HUES64 (cell line): ENCODE results near the gene CRMP1.

Source experiments
- H3K27ac ChIP-seq: 2 replicates; pipeline ENCODE4 v1.7.0; 2013; ENCODE audit warnings: low read depth, low read length, inconsistent platforms
- H3K27me3 ChIP-seq: 2 replicates; pipeline ENCODE4 v1.6.1; 2013; ENCODE audit warnings: mild to moderate bottlenecking, low read length; ENCODE audit not compliant: insufficient read depth
- H3K36me3 ChIP-seq: 2 replicates; pipeline ENCODE4 v1.6.1; 2013; ENCODE audit warnings: mild to moderate bottlenecking, low read length; ENCODE audit not compliant: insufficient read depth
- H3K4me1 ChIP-seq: 2 replicates; pipeline ENCODE4 v1.6.1; 2013; ENCODE audit warnings: mild to moderate bottlenecking, low read length, moderate library complexity; ENCODE audit not compliant: insufficient read depth
- H3K4me3 ChIP-seq: 2 replicates; pipeline ENCODE4 v1.5.1; 2013; ENCODE audit warnings: mild to moderate bottlenecking, low read length, moderate library complexity
- H3K9ac ChIP-seq: 2 replicates; pipeline ENCODE4 v1.6.1; 2013; ENCODE audit warnings: mild to moderate bottlenecking, low read depth, low read length
- H3K9me3 ChIP-seq: 2 replicates; pipeline ENCODE4 v1.6.1; 2013; ENCODE audit warnings: low read depth, low read length; ENCODE audit not compliant: insufficient read depth
- WGBS: fragments of 150-250, 120-280 bp; methylation state at CpG from one replicate; pipeline ENCODE4 v1.1.7; 2013; ENCODE audit warnings: missing lambda C conversion rate; 5-methylcytosine and 5-hydroxymethylcytosine counted together

The CRMP1 gene

GRCh38 chr4:5802565-5802964, 90.3 kb downstream of the CRMP1 start:
- WGBS, result 96% methylated on average over 12 of the region's 12 CpGs
- Histone ChIP-seq H3K4me3 (no peak overlapping the region), H3K36me3 (peaks cover 9% of the 10 kb centered on the region; the same call in 1 of the 2 replicates)

GRCh38 chr4:5801696-5802095, 91.2 kb downstream of the CRMP1 start:
- H3K4me3 ChIP-seq, result no peak overlapping the region
- H3K9me3 ChIP-seq, result no peaks in the 10 kb centered on the region
- no peak overlapping the region for H3K9ac ChIP-seq
- no peak overlapping the region for H3K27ac ChIP-seq
- peaks cover 9% of the 10 kb centered on the region; the same call in 1 of the 2 replicates for H3K36me3 ChIP-seq
- no peaks in the 10 kb centered on the region for H3K4me1 ChIP-seq
- 91% methylated on average over 13 of the region's 13 CpGs for WGBS
- no peaks in the 10 kb centered on the region for H3K27me3 ChIP-seq

More at GRCh38 chr4:5802565-5802964, 90.3 kb downstream of the CRMP1 start:
- Histone ChIP-seq H3K9ac (no peak overlapping the region), H3K9me3 (no peaks in the 10 kb centered on the region), H3K27ac (no peak overlapping the region), H3K27me3 (no peaks in the 10 kb centered on the region), H3K4me1 (no peaks in the 10 kb centered on the region)

- WGBS, result 88% methylated on average over 10 of the region's 10 CpGs
- Histone ChIP-seq H3K9ac (no peak overlapping the region), H3K4me3 (no peak overlapping the region), H3K36me3 (peaks cover 7% of the 10 kb centered on the region; the same call in 1 of the 2 replicates), H3K27me3 (no peaks in the 10 kb centered on the region), H3K9me3 (no peaks in the 10 kb centered on the region), H3K4me1 (no peaks in the 10 kb centered on the region), H3K27ac (no peak overlapping the region)
Measured at GRCh38 chr4:5800496-5800895, 92.4 kb downstream of the CRMP1 start.

GRCh38 chr4:5799406-5799805, 93.5 kb downstream of the CRMP1 start:
- Histone ChIP-seq H3K4me3 (no peak overlapping the region), H3K9ac (no peak overlapping the region), H3K9me3 (no peaks in the 10 kb centered on the region), H3K27ac (no peak overlapping the region), H3K4me1 (no peaks in the 10 kb centered on the region), H3K36me3 (peaks cover 13% of the 10 kb centered on the region; the same call in 1 of the 2 replicates), H3K27me3 (no peaks in the 10 kb centered on the region)
- 93% methylated on average over 11 of the region's 11 CpGs for whole genome bisulfite sequencing

GRCh38 chr4:5798946-5799345, 93.9 kb downstream of the CRMP1 start:
- H3K4me1 ChIP-seq, result no peaks in the 10 kb centered on the region
- 93% methylated on average over 11 of the region's 11 CpGs for whole genome bisulfite sequencing
- H3K27me3 ChIP-seq, result no peaks in the 10 kb centered on the region
- H3K36me3 ChIP-seq, result peaks cover 13% of the 10 kb centered on the region; the same call in 1 of the 2 replicates
- no peak overlapping the region for H3K27ac ChIP-seq
- H3K9me3 ChIP-seq, result no peaks in the 10 kb centered on the region
- no peak overlapping the region for H3K4me3 ChIP-seq
- H3K9ac ChIP-seq, result no peak overlapping the region

GRCh38 chr4:5798462-5798861, 94.4 kb downstream of the CRMP1 start:
- H3K27ac ChIP-seq, result no peak overlapping the region
- peaks cover 10% of the 10 kb centered on the region; the same call in 1 of the 2 replicates for H3K36me3 ChIP-seq
- no peak overlapping the region for H3K4me3 ChIP-seq
- H3K9me3 ChIP-seq, result no peaks in the 10 kb centered on the region
- H3K4me1 ChIP-seq, result no peaks in the 10 kb centered on the region
- 91% methylated on average over 11 of the region's 11 CpGs for WGBS
- no peaks in the 10 kb centered on the region for H3K27me3 ChIP-seq
- no peak overlapping the region for H3K9ac ChIP-seq

GRCh38 chr4:5797866-5798265, 95.0 kb downstream of the CRMP1 start:
- H3K36me3 ChIP-seq, result peaks cover 10% of the 10 kb centered on the region; the same call in 1 of the 2 replicates
- WGBS, result 94% methylated on average over 6 of the region's 6 CpGs
- H3K4me1 ChIP-seq, result no peaks in the 10 kb centered on the region
- no peak overlapping the region for H3K9ac ChIP-seq
- H3K9me3 ChIP-seq, result no peaks in the 10 kb centered on the region
- no peaks in the 10 kb centered on the region for H3K27me3 ChIP-seq
- no peak overlapping the region for H3K4me3 ChIP-seq
- no peak overlapping the region for H3K27ac ChIP-seq

GRCh38 chr4:5796976-5797375, 95.9 kb downstream of the CRMP1 start:
- H3K9ac ChIP-seq, result no peak overlapping the region
- H3K9me3 ChIP-seq, result no peaks in the 10 kb centered on the region
- peaks cover 6% of the 10 kb centered on the region; the same call in 1 of the 2 replicates for H3K36me3 ChIP-seq
- WGBS, result 92% methylated on average over 18 of the region's 18 CpGs
- no peaks in the 10 kb centered on the region for H3K4me1 ChIP-seq
- no peaks in the 10 kb centered on the region for H3K27me3 ChIP-seq
- no peak overlapping the region for H3K27ac ChIP-seq
- H3K4me3 ChIP-seq, result no peak overlapping the region

GRCh38 chr4:5795580-5795979, 97.3 kb downstream of the CRMP1 start:
- H3K36me3 ChIP-seq, result peaks cover 6% of the 10 kb centered on the region; the same call in 1 of the 2 replicates

GRCh38 chr4:5793514-5793913, 99.4 kb downstream of the CRMP1 start:
- Histone ChIP-seq H3K4me1 (no peaks in the 10 kb centered on the region), H3K36me3 (peaks cover 6% of the 10 kb centered on the region; the same call in 1 of the 2 replicates), H3K27ac (no peak overlapping the region), H3K27me3 (no peaks in the 10 kb centered on the region), H3K9me3 (no peaks in the 10 kb centered on the region), H3K9ac (no peak overlapping the region), H3K4me3 (no peak overlapping the region)
- 89% methylated on average over 13 of the region's 13 CpGs for WGBS

More at GRCh38 chr4:5795580-5795979, 97.3 kb downstream of the CRMP1 start:
- Histone ChIP-seq H3K27me3 (no peaks in the 10 kb centered on the region), H3K4me1 (no peaks in the 10 kb centered on the region), H3K9ac (no peak overlapping the region), H3K27ac (no peak overlapping the region), H3K4me3 (no peak overlapping the region), H3K9me3 (no peaks in the 10 kb centered on the region)
- 95% methylated on average over 4 of the region's 5 CpGs for WGBS

- H3K27me3 ChIP-seq, result no peaks in the 10 kb centered on the region
- no peak overlapping the region for H3K9ac ChIP-seq
- no peak overlapping the region for H3K4me3 ChIP-seq
- no peak overlapping the region for H3K27ac ChIP-seq
- 86% methylated on average over 3 of the region's 3 CpGs for WGBS
- no peaks in the 10 kb centered on the region for H3K9me3 ChIP-seq
- H3K36me3 ChIP-seq, result peaks cover 10% of the 10 kb centered on the region; the same call in 1 of the 2 replicates
- H3K4me1 ChIP-seq, result no peaks in the 10 kb centered on the region
Measured at GRCh38 chr4:5791654-5792053, 101.2 kb downstream of the CRMP1 start.

GRCh38 chr4:5790546-5790857, 102.4 kb downstream of the CRMP1 start:
- WGBS, result 63% methylated on average over 1 of the region's 1 CpG
- Histone ChIP-seq H3K27ac (no peak overlapping the region), H3K4me3 (no peak overlapping the region), H3K9ac (no peak overlapping the region), H3K27me3 (no peaks in the 10 kb centered on the region), H3K4me1 (no peaks in the 10 kb centered on the region), H3K9me3 (no peaks in the 10 kb centered on the region), H3K36me3 (peaks cover 14% of the 10 kb centered on the region; the same call in 1 of the 2 replicates)
